Breast epithelium (tissue), 4 donors: ENCODE results near the gene TYK2. TPM values are rescaled to one million over a fixed set of nuclear protein-coding genes. Genes with fewer than 3 reads are reported as not detected.
"Not testable (repeated sequence)": the region's sequence is repeated elsewhere in the genome, so short reads cannot be mapped to it uniquely, and the experiment has no call there.

Experiments used
- DNase-seq, 2 donors: peaks; one replicate each; pipeline ENCODE4 v3.0.0-alpha.2; 2019; ENCODE audit warnings: low spot score in 2 of 2
- H3K27ac ChIP-seq, 2 donors: fragments of 200-600 bp; sonication (generic) in 1 of 2; one replicate each; pipeline ENCODE4 v1.5.1; 2016 to 2019; ENCODE audit warnings: mild to moderate bottlenecking in 1 of 2
- H3K27me3 ChIP-seq, 2 donors: fragments of 200-600 bp; sonication (generic) in 1 of 2; one replicate each; pipeline versions ENCODE4 v1.5.1 to v1.6.0; 2017 to 2019; ENCODE audit warnings: control low read depth in 1 of 2, mild to moderate bottlenecking in 1 of 2
- H3K36me3 ChIP-seq: fragments of 200-600 bp; one replicate; pipeline ENCODE4 v1.5.1; 2019
- H3K4me1 ChIP-seq, 2 donors: fragments of 200-600 bp; sonication (generic); one replicate each; pipeline ENCODE4 v1.5.1; 2016 to 2019; ENCODE audit warnings: control low read depth in 1 of 2
- H3K4me3 ChIP-seq, 3 donors: fragments of 200-600 bp; sonication (generic); 1 replicate in 2 of 3; 2 replicates in 1 of 3; pipeline ENCODE4 v1.5.1; 2016 to 2019; ENCODE audit warnings: mild to moderate bottlenecking in 3 of 3, moderate library complexity in 2 of 3
- H3K9me3 ChIP-seq, 2 donors: fragments of 200-600 bp; sonication (generic) in 1 of 2; one replicate each; pipeline ENCODE4 v1.5.1; 2016 to 2019; ENCODE audit warnings: control low read depth in 1 of 2
- POLR2A ChIP-seq: fragments of 450-650 bp; IDR thresholded peaks from one replicate; pipeline ENCODE4 v1.6.1; 2016; ENCODE audit warnings: antibody characterized with exemption, mild to moderate bottlenecking, moderate library complexity
- POLR2AphosphoS5 ChIP-seq, 3 donors: sonication (generic); formaldehyde crosslinking; IDR thresholded peaks; one replicate each; pipeline ENCODE4 v1.6.1; 2017; ENCODE audit warnings: antibody characterized with exemption in 3 of 3
- intact Hi-C: fragments of 100-400 bp; cut with DNase I; formaldehyde crosslinking; loops from one replicate; pipeline ENCODE4 v1.15.1; 2023; ENCODE audit warnings: low total_unique reads
- total RNA-seq, 3 donors: library from RNA; depleted of rRNA; stranded (reverse); fragments of >200 nt; gene quantifications; one replicate each; pipeline ENCODE4 v1.1.0, GENCODE V29; 2016
- TF ChIP-seq, protein P1 (sequence below), 3 donors: fragments of 450-650 bp; IDR thresholded peaks; one replicate each; pipeline ENCODE4 v1.5.1; 2016 to 2017; ENCODE audit warnings: antibody characterized with exemption in 3 of 3, mild to moderate bottlenecking in 3 of 3, moderate library complexity in 3 of 3

TYK2 gene
- total RNA-seq, 3 donors from 2014 or later, result 61.6 to 109 (median 104) TPM

DNA sequence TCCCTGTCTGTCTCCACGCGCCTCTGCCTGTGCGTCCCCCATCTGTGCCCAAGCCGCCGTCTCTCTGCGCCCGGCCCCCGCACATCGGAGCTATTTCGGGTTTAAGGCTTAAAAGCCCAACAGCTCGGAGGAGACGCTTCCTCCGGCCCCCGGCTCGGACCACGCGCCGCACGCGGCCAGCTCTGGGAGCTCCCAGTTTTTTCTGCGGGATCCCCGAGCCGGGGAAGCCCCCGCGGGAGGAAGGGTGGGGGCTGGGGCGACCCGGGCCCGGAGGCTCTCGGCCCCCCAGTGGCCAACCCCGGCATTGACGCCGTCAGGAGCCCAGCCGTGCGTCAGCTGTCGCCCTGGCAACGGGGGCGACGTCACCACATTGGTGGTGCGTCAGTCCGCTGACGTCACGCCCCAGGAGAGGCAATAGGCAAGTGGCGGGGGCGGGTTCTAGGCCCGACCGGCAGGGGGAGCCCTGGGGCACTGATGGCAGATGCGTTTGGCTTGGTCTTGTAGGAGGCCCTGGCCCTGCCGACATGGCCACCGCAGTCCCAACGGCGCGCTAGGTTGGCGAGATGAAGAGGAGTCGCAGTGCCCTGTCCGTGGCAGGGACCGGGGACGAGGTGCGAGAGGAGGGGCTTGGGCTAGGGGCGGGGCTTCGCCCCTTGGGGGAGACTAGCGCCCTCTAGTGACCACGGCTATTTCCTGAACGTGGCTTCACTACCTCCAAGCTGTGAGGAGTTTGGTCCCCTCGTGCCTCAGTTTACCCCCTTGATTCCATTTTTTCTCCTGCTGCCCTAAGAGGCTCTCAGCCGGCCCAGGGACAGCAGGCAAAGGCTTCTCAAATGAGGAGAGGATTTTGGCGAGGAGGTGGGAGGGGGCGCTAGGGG is 36.2 kb upstream of the TYK2 start:
- peak; percentile 69 to 74 for DNase-seq

DNA sequence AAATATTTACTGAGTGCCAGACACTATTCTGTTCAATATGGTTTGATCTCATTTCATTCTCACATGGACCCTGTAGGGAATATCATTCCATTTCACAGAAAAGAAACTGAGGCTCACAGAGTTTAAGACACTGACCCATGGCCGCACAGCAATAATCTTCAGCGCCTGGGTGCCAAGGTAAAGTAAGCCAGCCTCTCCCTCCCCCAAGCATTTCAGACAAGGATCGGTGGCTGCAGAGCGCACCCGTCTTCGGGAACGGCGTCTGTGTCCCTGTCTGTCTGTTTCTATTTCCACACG is 35.7 kb upstream of the TYK2 start:
- Histone ChIP-seq H3K27me3 (peaks cover 20 to 42% of the 10 kb centered on the region in 2 donors), H3K4me3 (peak overlapping the region; percentile 24 to 69 (median 48)), H3K27ac (no peak overlapping the region)

More for the DNA sequence above, 36.2 kb upstream of the TYK2 start:
- H3K27ac ChIP-seq, result peak overlapping the region in 1 of 2 donors; percentile 16
- H3K9me3 ChIP-seq, result no peaks in the 10 kb centered on the region
- H3K27me3 ChIP-seq, result peaks cover 21 to 48% of the 10 kb centered on the region in 2 donors
- H3K4me3 ChIP-seq, result peak overlapping the region; percentile 24 to 69 (median 48)
- TF ChIP-seq POLR2AphosphoS5 (IDR thresholded peaks at IDR 0.05) (peak in 1 of 3 donors; percentile 23), POLR2A (no peak)
- TF ChIP-seq, protein P1, sequence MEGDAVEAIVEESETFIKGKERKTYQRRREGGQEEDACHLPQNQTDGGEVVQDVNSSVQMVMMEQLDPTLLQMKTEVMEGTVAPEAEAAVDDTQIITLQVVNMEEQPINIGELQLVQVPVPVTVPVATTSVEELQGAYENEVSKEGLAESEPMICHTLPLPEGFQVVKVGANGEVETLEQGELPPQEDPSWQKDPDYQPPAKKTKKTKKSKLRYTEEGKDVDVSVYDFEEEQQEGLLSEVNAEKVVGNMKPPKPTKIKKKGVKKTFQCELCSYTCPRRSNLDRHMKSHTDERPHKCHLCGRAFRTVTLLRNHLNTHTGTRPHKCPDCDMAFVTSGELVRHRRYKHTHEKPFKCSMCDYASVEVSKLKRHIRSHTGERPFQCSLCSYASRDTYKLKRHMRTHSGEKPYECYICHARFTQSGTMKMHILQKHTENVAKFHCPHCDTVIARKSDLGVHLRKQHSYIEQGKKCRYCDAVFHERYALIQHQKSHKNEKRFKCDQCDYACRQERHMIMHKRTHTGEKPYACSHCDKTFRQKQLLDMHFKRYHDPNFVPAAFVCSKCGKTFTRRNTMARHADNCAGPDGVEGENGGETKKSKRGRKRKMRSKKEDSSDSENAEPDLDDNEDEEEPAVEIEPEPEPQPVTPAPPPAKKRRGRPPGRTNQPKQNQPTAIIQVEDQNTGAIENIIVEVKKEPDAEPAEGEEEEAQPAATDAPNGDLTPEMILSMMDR (IDR thresholded peaks at IDR 0.05), result peak; percentile 58 to 82 (median 75)
- intact Hi-C loops, result loop anchor here (5.0 kb wide), 1 partner anchor 1869 kb away; no protein-coding TSS in a partner anchor
- H3K4me1 ChIP-seq, result peaks cover 8 to 14% of the 10 kb centered on the region in 2 donors
- no peaks in the 10 kb centered on the region for H3K36me3 ChIP-seq

DNA sequence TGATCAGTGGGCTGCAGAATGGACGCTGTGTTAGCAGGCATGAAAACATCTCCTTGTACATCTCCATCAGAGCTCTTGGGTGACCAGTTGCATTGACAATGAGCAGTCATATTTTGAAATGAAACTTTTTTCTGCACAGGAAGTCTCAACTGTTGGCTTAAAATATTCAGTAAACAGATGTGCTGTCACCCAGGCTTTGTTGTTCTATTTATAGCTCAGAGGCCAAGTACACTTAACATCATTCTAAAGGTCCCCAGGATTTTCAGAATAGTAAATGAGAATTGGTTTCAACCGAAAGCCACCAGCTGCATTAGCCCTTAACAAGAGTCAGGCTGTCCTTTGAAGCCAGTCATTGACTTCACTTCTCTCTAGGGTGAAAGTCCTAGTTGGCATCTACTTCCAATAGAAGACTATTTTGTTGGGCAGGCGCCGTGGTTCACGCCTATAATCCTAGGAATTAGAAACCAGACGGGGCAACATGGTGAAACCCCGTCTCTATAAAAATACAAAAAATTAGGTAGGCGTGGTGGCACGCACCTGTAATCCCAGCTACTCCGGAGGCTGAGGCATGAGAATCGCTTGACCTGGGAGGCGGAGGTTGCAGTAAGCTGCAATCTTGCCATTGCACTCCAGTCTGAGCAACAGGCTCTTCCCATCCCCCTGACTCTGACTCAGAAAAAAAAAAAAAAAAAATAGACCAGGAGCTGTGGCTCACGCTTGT is 32.0 kb upstream of the TYK2 start:
- no peak overlapping the region for H3K4me3 ChIP-seq
- no peaks in the 10 kb centered on the region for H3K4me1 ChIP-seq
- H3K27ac ChIP-seq, result no peak overlapping the region
- H3K36me3 ChIP-seq, result no peaks in the 10 kb centered on the region
- H3K9me3 ChIP-seq, result no peaks in the 10 kb centered on the region
- TF ChIP-seq POLR2A, result no peak
- TF ChIP-seq, protein P1 (IDR thresholded peaks at IDR 0.05), result no peak
- no peak for TF ChIP-seq POLR2AphosphoS5 (IDR thresholded peaks at IDR 0.05)
- no peak for DNase-seq
- peaks cover 2 to 7% of the 10 kb centered on the region in 2 donors for H3K27me3 ChIP-seq
- intact Hi-C loops, result no loop called here

More for the DNA sequence above, 35.7 kb upstream of the TYK2 start:
- TF ChIP-seq POLR2AphosphoS5 (IDR thresholded peaks at IDR 0.05) (no peak), POLR2A (no peak)
- TF ChIP-seq, protein P1 (IDR thresholded peaks at IDR 0.05), result no peak
- intact Hi-C loops, result loop anchor here (5.0 kb wide), 1 partner anchor 1869 kb away; no protein-coding TSS in a partner anchor
- H3K4me1 ChIP-seq, result peaks cover 8 to 14% of the 10 kb centered on the region in 2 donors
- H3K9me3 ChIP-seq, result no peaks in the 10 kb centered on the region
- DNase-seq, result no peak
- H3K36me3 ChIP-seq, result no peaks in the 10 kb centered on the region

DNA sequence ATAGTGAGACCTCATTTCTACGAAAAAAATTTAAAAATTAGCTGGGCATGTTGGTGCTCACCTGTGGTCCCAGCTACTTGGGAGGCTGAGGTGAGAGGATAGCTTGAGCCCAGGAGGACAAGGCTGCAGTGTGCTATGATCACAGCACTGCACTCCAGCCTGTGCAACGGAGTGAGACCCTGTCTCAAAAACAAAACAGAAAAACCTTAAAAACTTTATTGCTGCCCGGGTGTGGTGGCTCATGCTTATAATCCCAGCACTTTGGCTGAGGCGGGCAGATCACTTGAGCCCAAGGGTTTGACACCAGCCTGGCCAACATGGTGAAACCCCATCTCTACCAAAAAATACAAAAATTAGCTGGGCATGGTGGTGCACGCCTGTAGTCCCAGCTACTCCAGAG is 30.9 kb upstream of the TYK2 start:
- DNase-seq, H3K9me3 ChIP-seq, H3K36me3 ChIP-seq, H3K27ac ChIP-seq, H3K27me3 ChIP-seq, intact Hi-C loops, H3K4me3 ChIP-seq, H3K4me1 ChIP-seq: not testable (repeated sequence)

DNA sequence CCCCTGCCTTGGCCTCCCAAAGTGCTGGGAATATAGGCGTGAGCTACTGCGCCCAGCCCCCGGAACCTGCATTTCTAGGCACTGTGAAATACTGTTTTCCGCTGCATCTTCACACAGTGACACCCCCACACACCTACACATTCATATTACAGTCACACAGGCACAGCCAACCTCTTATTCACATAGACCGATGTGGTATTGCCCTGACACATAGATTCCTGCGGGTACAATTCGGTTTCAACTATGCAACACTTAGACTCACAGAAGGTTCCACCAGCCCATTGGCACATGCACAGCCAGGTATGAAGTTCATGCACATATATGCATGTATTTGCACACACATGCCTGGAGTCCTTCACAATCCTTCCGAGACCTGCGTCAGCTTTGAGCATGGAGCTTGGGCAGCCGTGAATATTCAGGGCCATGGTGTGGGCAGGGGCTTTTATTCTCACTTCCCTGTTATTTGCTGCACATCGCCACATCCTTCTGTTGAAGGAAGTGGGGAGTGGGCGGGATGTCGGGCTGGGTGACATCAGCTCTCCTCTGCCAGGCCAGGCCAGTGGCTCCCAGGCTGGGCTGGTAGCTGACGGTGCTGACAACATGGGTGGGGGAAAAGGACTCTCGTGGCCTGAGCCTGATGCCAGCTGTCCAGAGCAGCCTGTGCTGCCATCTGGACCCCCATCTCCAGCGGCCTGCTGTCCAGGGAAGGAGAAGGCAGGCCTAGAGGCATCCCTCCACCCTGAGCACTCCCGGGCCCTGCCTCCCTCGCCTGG is 28.3 kb upstream of the TYK2 start:
- TF ChIP-seq, protein P1 (IDR thresholded peaks at IDR 0.05), result no peak
- TF ChIP-seq POLR2A, result no peak
- TF ChIP-seq POLR2AphosphoS5 (IDR thresholded peaks at IDR 0.05), result no peak
- no peaks in the 10 kb centered on the region for H3K36me3 ChIP-seq
- intact Hi-C loops, result no loop called here
- H3K9me3 ChIP-seq, result no peaks in the 10 kb centered on the region
- no peak overlapping the region for H3K4me3 ChIP-seq
- H3K4me1 ChIP-seq, result peaks cover 5 to 9% of the 10 kb centered on the region in 2 donors
- DNase-seq, result no peak
- H3K27me3 ChIP-seq, result peaks cover 4 to 16% of the 10 kb centered on the region in 2 donors
- H3K27ac ChIP-seq, result no peak overlapping the region
